Measurements from ENCODE around the gene ZNF831.

The ZNF831 gene

GRCh38 chr20:59305908-59306655 is 142.5 kb downstream of the ZNF831 start:
- no peak for DNase-seq (ENCODE audit: low spot score)

- no peak for DNase-seq (ENCODE audit: low spot score)
Observed at GRCh38 chr20:59307270-59307669, 143.6 kb downstream of the ZNF831 start.

Data from kidney tubule cell (primary cell).